ENCODE results near the gene SLC35F3.

The SLC35F3 gene

GRCh38 chr1:234047123-234047522 is 142.6 kb downstream of the SLC35F3 start:
- no peak for DNase-seq

- DNase-seq: no peak
Observed at GRCh38 chr1:234062166-234062565, 157.7 kb downstream of the SLC35F3 start.

- peak; percentile 90 for DNase-seq
Observed at GRCh38 chr1:234065794-234066447, 161.4 kb downstream of the SLC35F3 start.

GRCh38 chr1:234067581-234068337 is 163.3 kb downstream of the SLC35F3 start:
- no peak for DNase-seq

- DNase-seq: no peak
Observed at GRCh38 chr1:234069760-234070159, 165.3 kb downstream of the SLC35F3 start.

- DNase-seq: no peak
Observed at GRCh38 chr1:234072793-234073192, 168.3 kb downstream of the SLC35F3 start.

GRCh38 chr1:234078143-234078542 is 173.7 kb downstream of the SLC35F3 start:
- no peak for DNase-seq

- no peak for DNase-seq
Observed at GRCh38 chr1:234079896-234080295, 175.4 kb downstream of the SLC35F3 start.

- DNase-seq: no peak
Observed at GRCh38 chr1:234083460-234083859, 179.0 kb downstream of the SLC35F3 start.

GRCh38 chr1:234089396-234089795 is 184.9 kb downstream of the SLC35F3 start:
- no peak for DNase-seq

GRCh38 chr1:234090212-234091064 is 186.0 kb downstream of the SLC35F3 start:
- no peak for DNase-seq

GRCh38 chr1:234091065-234091401 is 186.6 kb downstream of the SLC35F3 start:
- DNase-seq: no peak

GRCh38 chr1:234091876-234092275 is 187.4 kb downstream of the SLC35F3 start:
- no peak for DNase-seq

GRCh38 chr1:234093107-234093506 is 188.6 kb downstream of the SLC35F3 start:
- DNase-seq: no peak

GRCh38 chr1:234093741-234094140 is 189.3 kb downstream of the SLC35F3 start:
- no peak for DNase-seq

- DNase-seq: no peak
Observed at GRCh38 chr1:234094172-234094571, 189.7 kb downstream of the SLC35F3 start.

GRCh38 chr1:234096161-234096770 is 191.8 kb downstream of the SLC35F3 start:
- DNase-seq: no peak

GRCh38 chr1:234102583-234102982 is 198.1 kb downstream of the SLC35F3 start:
- DNase-seq: no peak

- DNase-seq: no peak
Observed at GRCh38 chr1:234103198-234103597, 198.7 kb downstream of the SLC35F3 start.

GRCh38 chr1:234106032-234106431 is 201.6 kb downstream of the SLC35F3 start:
- no peak for DNase-seq

- no peak for DNase-seq
Observed at GRCh38 chr1:234107416-234108021, 203.0 kb downstream of the SLC35F3 start.

- DNase-seq: no peak
Observed at GRCh38 chr1:234108921-234109320, 204.4 kb downstream of the SLC35F3 start.

- DNase-seq: no peak
Observed at GRCh38 chr1:234109840-234110239, 205.4 kb downstream of the SLC35F3 start.

Data from activated effector memory CD4-positive, alpha-beta T cell treated with anti-CD3 and anti-CD28 coated beads, Interleukin-2, amount 50 U/mL, for 16 hours (primary cell).